Retinal pigment epithelial cell (primary cell): ENCODE data around the gene SLC26A4.

ENCODE experiments used
- DNase-seq: peaks from one replicate; pipeline ENCODE4 v3.0.0-alpha.2; 2010; ENCODE audit warnings: low read depth
- H3K4me3 ChIP-seq: 2 replicates; pipeline ENCODE4 v1.5.1; 2011; ENCODE audit warnings: mild to moderate bottlenecking, low read length, control low read depth, moderate library complexity
- TF ChIP-seq, protein P1 (sequence below): conservative IDR thresholded peaks from 2 replicates; pipeline ENCODE4 v1.5.1; 2011; ENCODE audit warnings: low read depth, low read length, control low read depth, inconsistent platforms

Gene SLC26A4

DNA sequence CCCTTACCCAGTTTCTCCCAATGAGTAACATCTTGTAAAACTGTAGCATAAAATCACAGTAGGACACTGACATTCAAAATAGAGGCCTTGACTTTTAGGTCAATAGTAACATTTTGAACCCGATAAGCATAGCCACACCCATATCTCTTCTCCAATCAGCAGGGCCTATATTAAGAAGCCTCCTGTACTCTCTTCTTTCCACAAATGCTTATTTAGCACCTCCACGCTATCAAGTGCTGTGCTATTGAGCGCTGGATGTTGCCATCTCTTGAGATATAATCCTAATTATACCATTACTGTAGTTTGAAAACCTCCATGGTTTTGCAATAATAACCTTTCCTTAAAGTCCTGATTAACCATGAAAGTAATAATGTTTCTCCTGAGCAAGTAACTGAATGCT is 43.2 kb downstream of the SLC26A4 start:
- TF ChIP-seq, protein P1, sequence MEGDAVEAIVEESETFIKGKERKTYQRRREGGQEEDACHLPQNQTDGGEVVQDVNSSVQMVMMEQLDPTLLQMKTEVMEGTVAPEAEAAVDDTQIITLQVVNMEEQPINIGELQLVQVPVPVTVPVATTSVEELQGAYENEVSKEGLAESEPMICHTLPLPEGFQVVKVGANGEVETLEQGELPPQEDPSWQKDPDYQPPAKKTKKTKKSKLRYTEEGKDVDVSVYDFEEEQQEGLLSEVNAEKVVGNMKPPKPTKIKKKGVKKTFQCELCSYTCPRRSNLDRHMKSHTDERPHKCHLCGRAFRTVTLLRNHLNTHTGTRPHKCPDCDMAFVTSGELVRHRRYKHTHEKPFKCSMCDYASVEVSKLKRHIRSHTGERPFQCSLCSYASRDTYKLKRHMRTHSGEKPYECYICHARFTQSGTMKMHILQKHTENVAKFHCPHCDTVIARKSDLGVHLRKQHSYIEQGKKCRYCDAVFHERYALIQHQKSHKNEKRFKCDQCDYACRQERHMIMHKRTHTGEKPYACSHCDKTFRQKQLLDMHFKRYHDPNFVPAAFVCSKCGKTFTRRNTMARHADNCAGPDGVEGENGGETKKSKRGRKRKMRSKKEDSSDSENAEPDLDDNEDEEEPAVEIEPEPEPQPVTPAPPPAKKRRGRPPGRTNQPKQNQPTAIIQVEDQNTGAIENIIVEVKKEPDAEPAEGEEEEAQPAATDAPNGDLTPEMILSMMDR = no peak
- H3K4me3 ChIP-seq = no peak overlapping the region
- DNase-seq = no peak

DNA sequence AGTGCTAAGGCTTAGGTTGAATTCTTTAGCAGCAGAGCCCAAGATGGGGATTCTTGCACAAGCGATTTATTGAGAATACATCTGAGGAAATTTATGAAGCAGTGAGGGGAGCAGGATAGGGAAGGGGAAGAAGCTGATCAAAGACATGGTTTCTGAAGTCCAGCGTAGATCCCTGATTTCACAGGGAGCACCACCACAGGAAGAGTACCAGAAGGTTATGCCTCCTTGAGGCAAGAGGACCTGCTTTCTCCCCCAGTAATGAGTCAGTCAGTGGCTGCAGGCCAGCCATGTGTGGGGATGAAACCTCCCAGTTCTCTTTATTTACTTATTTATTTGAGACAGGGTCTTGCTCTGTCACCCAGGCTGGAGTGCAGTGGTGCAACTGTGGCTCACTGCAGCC is 48.3 kb downstream of the SLC26A4 start:
- TF ChIP-seq, protein P1 = no peak
- DNase-seq = no peak
- no peak overlapping the region for H3K4me3 ChIP-seq

DNA sequence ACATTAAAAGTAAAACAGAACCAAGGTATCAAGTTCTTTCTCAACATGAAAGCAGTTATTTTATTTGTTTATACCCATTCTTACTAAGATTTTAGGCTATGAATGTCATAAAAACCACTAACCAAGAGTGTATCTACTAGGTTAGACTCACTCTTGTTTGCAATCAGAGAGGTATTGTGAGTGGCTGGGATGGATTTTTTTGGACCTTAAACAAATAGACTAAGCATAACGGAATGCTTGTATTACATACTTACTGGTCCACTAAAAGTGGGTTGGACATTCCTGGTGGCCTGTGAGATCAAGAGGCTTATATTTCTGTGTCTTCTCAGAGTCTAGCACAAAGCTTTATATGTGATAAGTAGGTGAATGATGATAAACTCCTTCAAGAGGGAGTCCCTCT is 50.7 kb downstream of the SLC26A4 start:
- no peak for DNase-seq
- TF ChIP-seq, protein P1 = no peak
- H3K4me3 ChIP-seq = no peak overlapping the region

DNA sequence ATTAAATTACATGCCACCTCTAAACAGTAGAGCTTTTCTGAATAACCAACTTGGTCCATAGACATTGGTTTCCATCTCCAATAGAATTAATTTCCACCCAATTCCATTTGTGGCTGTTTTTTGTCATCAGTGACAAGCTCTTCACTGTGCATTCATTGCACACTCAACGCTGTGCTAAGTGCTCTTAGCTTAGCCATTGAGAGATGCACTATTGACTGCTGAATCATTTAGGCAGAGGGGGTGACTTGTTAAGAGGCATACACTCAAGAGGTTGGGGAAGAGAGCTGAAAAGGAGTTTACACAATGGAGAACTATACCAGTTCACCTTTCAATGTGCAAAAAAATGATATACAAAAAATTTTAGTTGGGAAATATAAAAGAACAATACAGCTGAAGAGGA is 51.4 kb downstream of the SLC26A4 start:
- TF ChIP-seq, protein P1 = no peak

DNA sequence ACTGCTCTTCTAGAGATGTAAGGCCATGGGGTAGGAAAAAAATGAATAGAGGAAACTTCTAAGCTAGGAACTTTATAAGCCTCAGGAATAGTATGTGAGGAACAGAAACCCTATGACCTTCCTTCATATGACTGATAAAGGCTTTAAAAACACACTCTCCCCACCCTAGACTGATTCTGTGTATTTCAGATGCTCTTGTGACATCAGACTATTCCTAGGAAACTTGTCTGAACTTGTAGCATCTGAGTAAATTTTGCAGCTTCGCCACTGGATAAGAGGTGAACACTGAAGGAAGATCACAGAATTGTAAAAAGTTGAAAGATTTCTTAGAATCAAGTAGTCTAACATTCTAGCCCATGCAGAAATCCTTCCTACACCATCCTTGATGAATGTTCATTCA is 52.3 kb downstream of the SLC26A4 start:
- H3K4me3 ChIP-seq = no peak overlapping the region
- DNase-seq = no peak
- TF ChIP-seq, protein P1 = no peak

More for the DNA sequence above, 51.4 kb downstream of the SLC26A4 start:
- H3K4me3 ChIP-seq = no peak overlapping the region
- DNase-seq = no peak

DNA sequence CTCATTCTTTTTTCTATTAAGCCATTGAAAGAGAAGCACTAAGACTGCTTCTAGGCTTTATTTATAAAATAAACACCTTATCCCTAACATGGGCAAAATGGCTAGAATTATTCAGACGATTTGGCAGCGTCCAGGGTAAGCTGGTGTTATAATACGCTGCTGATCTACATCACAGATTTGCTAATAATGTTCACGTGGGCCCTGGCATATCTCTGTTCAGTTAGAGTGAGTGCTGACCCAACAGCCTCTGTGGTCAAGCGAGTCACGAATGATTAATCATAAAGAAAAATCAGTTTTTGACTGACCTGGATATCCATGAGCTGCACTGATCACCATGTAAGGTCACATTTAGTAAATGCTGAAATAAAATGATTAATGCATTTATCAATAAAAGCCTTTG is 54.9 kb downstream of the SLC26A4 start:
- DNase-seq = peak; percentile 77
- TF ChIP-seq, protein P1 = no peak
- no peak overlapping the region for H3K4me3 ChIP-seq

DNA sequence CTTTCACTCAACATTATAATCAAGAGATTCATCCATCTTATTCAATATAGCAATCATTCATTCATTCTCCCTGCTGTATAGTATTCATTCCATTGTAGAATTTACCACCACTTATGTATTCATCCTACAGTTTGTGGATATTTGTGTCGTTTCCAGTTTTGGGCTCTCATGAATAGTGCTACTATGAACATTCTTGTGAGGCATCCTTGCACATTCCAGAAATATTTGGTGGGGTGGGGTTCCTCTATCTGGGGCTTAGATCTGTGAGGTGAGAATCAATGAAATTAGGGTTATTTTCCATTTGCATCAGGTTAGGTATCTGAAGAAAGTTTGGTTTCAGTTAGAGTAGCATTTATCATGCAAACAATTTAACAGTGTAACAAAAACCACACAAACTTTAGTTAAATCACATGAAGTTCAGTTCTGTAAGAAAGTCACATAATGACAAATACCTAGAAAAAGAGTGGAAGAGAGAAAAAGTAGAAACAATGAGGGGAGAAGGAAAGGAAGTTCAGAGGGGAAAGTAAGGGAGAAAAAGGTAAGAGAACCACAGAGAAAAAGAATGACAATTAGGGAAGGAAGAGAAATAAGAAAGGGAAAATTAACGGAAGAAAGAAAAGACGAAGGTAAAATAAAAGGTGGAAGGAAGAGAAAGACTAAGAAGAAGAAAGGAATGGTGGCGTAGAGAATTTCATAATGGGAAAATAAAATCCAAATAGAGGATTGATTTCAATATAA is 58.0 kb downstream of the SLC26A4 start:
- TF ChIP-seq, protein P1 = no peak
- DNase-seq = no peak

More for the DNA sequence above, 58.0 kb downstream of the SLC26A4 start:
- H3K4me3 ChIP-seq = no peak overlapping the region
